Femur (tissue), 1 donor: Measurements from ENCODE around the gene GAS2L1.

ENCODE experiments used
- DNase-seq: peaks from one replicate; pipeline ENCODE4 v3.0.0-alpha.2; 2017

Gene GAS2L1

GRCh38 chr22:29310065-29310862 is 3.8 kb downstream of the GAS2L1 start:
- no peak for DNase-seq

- peak; percentile 98 for DNase-seq
Observed at GRCh38 chr22:29310863-29311339, 4.5 kb downstream of the GAS2L1 start.

- peak; percentile 53 for DNase-seq
Observed at GRCh38 chr22:29311464-29312217, 5.2 kb downstream of the GAS2L1 start.

GRCh38 chr22:29312218-29313125 is 6.0 kb downstream of the GAS2L1 start:
- DNase-seq: peak; percentile 37

- peak; percentile 77 for DNase-seq
Observed at GRCh38 chr22:29313126-29313575, 6.7 kb downstream of the GAS2L1 start.

GRCh38 chr22:29313576-29314466 is 7.4 kb downstream of the GAS2L1 start:
- DNase-seq: peak; percentile 41

- DNase-seq: peak; percentile 26
Observed at GRCh38 chr22:29314537-29315285, 8.3 kb downstream of the GAS2L1 start.

GRCh38 chr22:29315286-29316140 is 9.1 kb downstream of the GAS2L1 start, which contains the start of gene RASL10A:
Gene RASL10A (minus strand): TSS chr22:29315697. CDS start chr22:29315246, 451 bp downstream.
- DNase-seq: peak; percentile 55

- DNase-seq: no peak
Observed at GRCh38 chr22:29316141-29316828, 9.8 kb downstream of the GAS2L1 start.

GRCh38 chr22:29317827-29318454 is 11.5 kb downstream of the GAS2L1 start:
- peak; percentile 15 for DNase-seq

- no peak for DNase-seq
Observed at GRCh38 chr22:29319072-29319471, 12.6 kb downstream of the GAS2L1 start.

- DNase-seq: no peak
Observed at GRCh38 chr22:29320546-29320945, 14.1 kb downstream of the GAS2L1 start.

GRCh38 chr22:29323641-29324040 is 17.2 kb downstream of the GAS2L1 start:
- no peak for DNase-seq

GRCh38 chr22:29325356-29325755 is 18.9 kb downstream of the GAS2L1 start:
- no peak for DNase-seq

- DNase-seq: peak; percentile 36
Observed at GRCh38 chr22:29325785-29326315, 19.4 kb downstream of the GAS2L1 start.

- DNase-seq: peak; percentile 17
Observed at GRCh38 chr22:29326481-29326880, 20.0 kb downstream of the GAS2L1 start.

GRCh38 chr22:29327089-29327764 is 20.8 kb downstream of the GAS2L1 start:
- peak; percentile 18 for DNase-seq

GRCh38 chr22:29328055-29328454 is 21.6 kb downstream of the GAS2L1 start:
- DNase-seq: no peak
